HepG2 (cell line): ENCODE results near the gene ACTR1B. TPM values are rescaled to one million over a fixed set of nuclear protein-coding genes. Genes with fewer than 3 reads are reported as not detected.

ENCODE experiments used
- ARID4A ChIP-seq: sonication (generic); formaldehyde crosslinking; IDR thresholded peaks from 2 replicates; pipeline ENCODE4 v1.5.0; 2020; ENCODE audit warnings: mild to moderate bottlenecking, missing genetic modification reagents, borderline replicate concordance
- CEBPB ChIP-seq: IDR thresholded peaks from 2 replicates; pipeline ENCODE4 v1.6.1; 2011; ENCODE audit warnings: low read depth, low read length, improper control_type of control experiment, borderline replicate concordance
- FOSL1 ChIP-seq: sonication (generic); formaldehyde crosslinking; IDR thresholded peaks from 2 replicates; pipeline ENCODE4 v1.9.0; 2021; ENCODE audit warnings: missing genetic modification reagents, borderline replicate concordance
- GLMP ChIP-seq: sonication (generic); formaldehyde crosslinking; IDR thresholded peaks from 2 replicates; pipeline ENCODE4 v1.9.0; 2021; ENCODE audit warnings: missing genetic modification reagents, mild to moderate bottlenecking, borderline replicate concordance
- KDM3A ChIP-seq: IDR thresholded peaks from 2 replicates; pipeline ENCODE4 v1.6.1; 2018; ENCODE audit warnings: low read depth, missing compliant biosample characterization
- MAFF ChIP-seq: IDR thresholded peaks from 2 replicates; pipeline ENCODE4 v1.6.1; 2011; ENCODE audit warnings: low read depth, low read length, improper control_type of control experiment
- NFE2L1 ChIP-seq: sonication (generic); formaldehyde crosslinking; IDR thresholded peaks from 2 replicates; pipeline ENCODE4 v1.4.0; 2020; ENCODE audit warnings: missing genetic modification reagents, mild to moderate bottlenecking, borderline replicate concordance
- NR2F2 ChIP-seq: IDR thresholded peaks from 2 replicates; pipeline ENCODE4 v1.6.1; 2012; ENCODE audit warnings: low read depth, inconsistent platforms, borderline replicate concordance
- PHF8 ChIP-seq: sonication (generic); formaldehyde crosslinking; IDR thresholded peaks from 2 replicates; pipeline ENCODE4 v1.5.0; 2020; ENCODE audit warnings: missing genetic modification reagents
- SOX13 ChIP-seq, 3 experiments: fragments of 450-650 bp in 1 of 3; sonication (generic) in 1 of 3; formaldehyde crosslinking in 1 of 3; IDR thresholded peaks in 2 of 3; conservative IDR thresholded peaks in 1 of 3; 2 replicates each; pipeline versions ENCODE4 v1.5.0 to v1.6.1; 2016 to 2020; ENCODE audit warnings: antibody characterized with exemption in 1 of 3, mild to moderate bottlenecking in 1 of 3, missing compliant biosample characterization in 1 of 3, missing genetic modification reagents in 1 of 3, moderate library complexity in 1 of 3
- TAF1 ChIP-seq: sonication (generic); formaldehyde crosslinking; IDR thresholded peaks from 2 replicates; pipeline ENCODE4 v1.4.0; 2020; ENCODE audit warnings: missing genetic modification reagents
- ZFP37 ChIP-seq: sonication (generic); formaldehyde crosslinking; IDR thresholded peaks from 2 replicates; pipeline ENCODE4 v1.4.0; 2020; ENCODE audit warnings: missing genetic modification reagents, borderline replicate concordance
- ZNF276 ChIP-seq: sonication (generic); formaldehyde crosslinking; IDR thresholded peaks from 2 replicates; pipeline ENCODE4 v1.4.0; 2020; ENCODE audit warnings: mild to moderate bottlenecking, low read depth, missing genetic modification reagents
- ZNF441 ChIP-seq: sonication (generic); formaldehyde crosslinking; IDR thresholded peaks from 2 replicates; pipeline ENCODE4 v1.7.0; 2021; ENCODE audit warnings: missing genetic modification reagents, borderline replicate concordance
- ZNF468 ChIP-seq: sonication (generic); formaldehyde crosslinking; IDR thresholded peaks from 2 replicates; pipeline ENCODE4 v1.8.0; 2022; ENCODE audit warnings: mild to moderate bottlenecking, moderate library complexity, missing genetic modification reagents
- ZNF607 ChIP-seq: sonication (generic); formaldehyde crosslinking; IDR thresholded peaks from 2 replicates; pipeline ENCODE4 v1.5.1; 2020; ENCODE audit warnings: missing genetic modification reagents, mild to moderate bottlenecking, borderline replicate concordance
- ZSCAN21 ChIP-seq: sonication (generic); formaldehyde crosslinking; IDR thresholded peaks from 2 replicates; pipeline ENCODE4 v1.8.0; 2022; ENCODE audit warnings: mild to moderate bottlenecking, missing genetic modification reagents, moderate library complexity, borderline replicate concordance
- ZZZ3 ChIP-seq: sonication (generic); formaldehyde crosslinking; IDR thresholded peaks from 2 replicates; pipeline ENCODE4 v1.4.0; 2020; ENCODE audit warnings: missing genetic modification reagents, mild to moderate bottlenecking, borderline replicate concordance
- polyA plus RNA-seq, 8 experiments: library from polyadenylated mRNA; depleted of rRNA in 3 of 8; stranded (reverse) in 7 of 8; unstranded in 1 of 8; fragments of >200 nt; fragmentation: Illumina TruSeq in 4 of 8; extraction: Trizol in 4 of 8; gene quantifications; 2 replicates each; pipeline versions ENCODE4 v1.2.1 to v1.2.3, GENCODE V29; 2011 to 2016; ENCODE audit warnings: low read depth in 4 of 8, missing spikeins in 1 of 8, mixed read lengths in 1 of 8; ENCODE audit not compliant: insufficient read depth in 1 of 8
- total RNA-seq, 5 experiments: library from RNA; depleted of rRNA; stranded (reverse); fragments of >200 nt; fragmentation: Illumina TruSeq; extraction: Trizol; gene quantifications; 2 replicates each; pipeline ENCODE4 v1.2.3, GENCODE V29; 2016; ENCODE audit warnings: low read depth in 1 of 5

The ACTR1B gene
- total and polyA plus RNA-seq, 2 of the 13 experiments (the other 11 are each of a cell fraction or from before 2014, with no cell fraction given) = 61.7 to 76.7 TPM

- TF ChIP-seq ARID4A (peak; percentile 61; the same call in 1 of the 2 replicates), ZNF607 (CRISPR knock-in tag) (no peak), KDM3A (CRISPR knock-in tag) (no peak), NR2F2 (peak; percentile 48; the same call in 1 of the 2 replicates), ZNF276 (CRISPR knock-in tag) (no peak), NFE2L1 (CRISPR knock-in tag) (no peak), ZNF441 (CRISPR knock-in tag) (no peak), ZSCAN21 (no peak), ZNF468 (CRISPR knock-in tag) (no peak), FOSL1 (CRISPR knock-in tag) (no peak), SOX13 (IDR thresholded peaks at IDR 0.05) (peak; percentile 66), SOX13 (CRISPR knock-in tag; conservative IDR thresholded peaks at IDR 0.05 in 1 of 2, IDR thresholded peaks at IDR 0.05 in 1 of 2) (no peak; a peak in 2 of 4 replicates), ZFP37 (CRISPR knock-in tag) (no peak), GLMP (CRISPR knock-in tag) (no peak), ZZZ3 (CRISPR knock-in tag) (no peak), MAFF (peak; percentile 47), PHF8 (CRISPR knock-in tag) (peak; percentile 71), TAF1 (CRISPR knock-in tag) (peak; percentile 80), CEBPB (peak; percentile 43; the same call in 1 of the 2 replicates)
Observed at GRCh38 chr2:97663962-97664635, at the start of gene ACTR1B (continued).
